CD4-positive, alpha-beta T cell treated with Interleukin-12 subunit alpha and Interleukin-12 subunit beta, for 1 hour (primary cell): ENCODE data around the gene B3GAT1.

Source experiments
- DNase-seq: peaks from one replicate; pipeline ENCODE4 v3.0.0-alpha.2; 2020

The B3GAT1 gene

GRCh38 chr11:134407923-134408322 is 4.1 kb downstream of the B3GAT1 start:
- DNase-seq = no peak

- no peak for DNase-seq
Measured at GRCh38 chr11:134407321-134407828, 4.7 kb downstream of the B3GAT1 start.

- no peak for DNase-seq
Measured at GRCh38 chr11:134406264-134407185, 5.5 kb downstream of the B3GAT1 start.

DNA sequence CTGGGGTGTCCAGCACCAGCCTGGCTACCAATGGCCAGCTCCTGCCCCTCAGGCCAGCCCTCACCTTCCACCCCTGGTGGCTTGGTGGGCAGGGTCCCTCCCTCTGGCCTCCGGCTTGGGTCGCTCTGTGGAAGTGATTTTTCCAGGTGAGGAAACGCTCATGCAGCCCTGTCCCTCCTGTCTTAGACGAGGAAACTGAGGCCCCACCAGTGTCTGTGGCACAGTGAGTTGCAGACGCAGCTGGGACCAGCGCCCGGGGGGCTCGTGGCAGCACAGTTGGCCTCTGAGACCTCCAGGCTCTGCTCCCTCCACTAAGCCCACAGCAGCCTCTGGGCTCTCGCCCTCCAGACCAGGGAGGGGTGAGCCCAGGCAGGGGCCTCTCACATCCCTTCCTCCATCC is 6.2 kb downstream of the B3GAT1 start:
- no peak for DNase-seq

DNA sequence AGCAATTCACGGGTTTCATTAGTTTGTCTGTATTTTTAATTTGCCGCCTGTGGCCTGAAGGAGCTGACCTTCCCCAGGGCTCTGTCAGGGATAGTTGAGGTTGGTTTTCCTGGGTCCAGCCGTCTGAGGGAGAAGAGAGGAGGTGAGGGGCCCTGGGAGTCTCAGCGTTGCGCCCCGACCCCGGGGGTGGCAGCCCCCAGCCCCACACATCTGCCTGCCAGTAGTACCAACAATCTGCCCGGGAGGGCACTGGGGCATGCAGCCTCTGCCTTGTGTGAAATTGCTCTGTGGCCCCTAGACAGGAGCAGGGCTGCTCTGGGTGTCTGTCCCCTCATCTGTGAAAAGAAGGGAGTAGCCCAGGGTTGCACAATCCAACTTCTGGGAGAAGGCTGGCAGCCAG is 6.6 kb downstream of the B3GAT1 start:
- DNase-seq = no peak

- no peak for DNase-seq
Measured at GRCh38 chr11:134404575-134405341, 7.3 kb downstream of the B3GAT1 start.

GRCh38 chr11:134402910-134403309 is 9.1 kb downstream of the B3GAT1 start:
- DNase-seq = no peak

- no peak for DNase-seq
Measured at GRCh38 chr11:134401825-134402809, 9.9 kb downstream of the B3GAT1 start.

GRCh38 chr11:134399996-134400395 is 12.0 kb downstream of the B3GAT1 start:
- DNase-seq = no peak

GRCh38 chr11:134399293-134399654 is 12.8 kb downstream of the B3GAT1 start:
- no peak for DNase-seq

- no peak for DNase-seq
Measured at GRCh38 chr11:134398644-134399292, 13.3 kb downstream of the B3GAT1 start.

DNA sequence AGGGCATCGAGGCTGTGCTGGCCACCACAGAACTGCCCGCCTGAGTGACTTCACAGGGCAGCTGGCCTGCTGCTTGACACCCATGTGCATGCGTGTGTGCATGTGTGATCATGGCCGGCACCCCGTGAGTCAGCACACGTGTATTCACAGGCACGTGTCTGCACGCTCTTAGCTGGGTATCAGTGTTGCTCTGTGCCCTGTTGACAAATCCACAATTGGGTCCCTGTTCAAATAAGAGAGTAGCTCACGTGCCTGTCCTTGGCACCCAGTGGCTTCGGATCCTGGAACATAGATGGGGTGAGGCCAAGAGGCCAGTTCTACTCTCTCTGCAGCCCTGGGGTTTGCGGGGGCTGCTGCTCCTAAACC is 14.0 kb downstream of the B3GAT1 start:
- DNase-seq = no peak

- DNase-seq = no peak
Measured at GRCh38 chr11:134397304-134398078, 14.6 kb downstream of the B3GAT1 start.

DNA sequence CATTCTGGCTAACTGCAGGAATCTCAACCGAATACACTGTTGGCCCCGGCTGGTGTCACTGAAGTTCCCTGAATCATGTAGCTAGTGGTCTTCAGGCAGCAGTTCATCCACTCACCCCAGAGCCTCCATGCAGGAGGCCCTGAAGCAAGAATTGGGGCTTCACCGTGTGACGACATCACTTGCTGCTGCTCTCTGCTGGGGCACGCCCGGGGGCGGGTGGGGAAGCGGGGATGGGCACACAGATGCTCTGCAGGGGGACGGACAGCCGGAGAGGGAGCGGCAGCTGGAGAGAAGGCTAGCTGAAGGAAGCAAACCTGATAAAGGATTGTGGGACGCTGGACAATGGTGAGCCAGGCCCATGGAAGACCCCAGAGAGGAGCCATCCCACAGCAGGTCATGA is 17.0 kb downstream of the B3GAT1 start:
- no peak for DNase-seq

DNA sequence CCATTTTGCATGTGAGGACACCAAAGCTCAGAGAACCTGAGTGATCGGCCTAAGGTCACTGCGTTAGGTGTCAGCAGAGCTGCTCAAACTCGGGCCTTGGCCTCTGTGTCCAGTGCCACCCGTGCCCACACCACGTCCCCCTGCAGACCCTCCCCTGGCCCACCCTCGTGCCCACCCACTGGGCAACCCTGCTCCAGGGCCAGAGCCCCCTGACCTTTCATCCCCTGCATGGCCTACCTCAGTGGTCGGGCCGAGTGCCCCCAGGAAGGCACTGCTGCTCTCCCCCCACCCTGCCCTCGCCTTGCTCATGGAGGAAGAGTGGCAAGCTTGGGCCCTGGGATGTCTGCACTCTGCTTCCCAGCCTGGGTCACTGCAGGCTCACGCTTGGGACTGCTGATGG is 17.7 kb downstream of the B3GAT1 start:
- no peak for DNase-seq

DNA sequence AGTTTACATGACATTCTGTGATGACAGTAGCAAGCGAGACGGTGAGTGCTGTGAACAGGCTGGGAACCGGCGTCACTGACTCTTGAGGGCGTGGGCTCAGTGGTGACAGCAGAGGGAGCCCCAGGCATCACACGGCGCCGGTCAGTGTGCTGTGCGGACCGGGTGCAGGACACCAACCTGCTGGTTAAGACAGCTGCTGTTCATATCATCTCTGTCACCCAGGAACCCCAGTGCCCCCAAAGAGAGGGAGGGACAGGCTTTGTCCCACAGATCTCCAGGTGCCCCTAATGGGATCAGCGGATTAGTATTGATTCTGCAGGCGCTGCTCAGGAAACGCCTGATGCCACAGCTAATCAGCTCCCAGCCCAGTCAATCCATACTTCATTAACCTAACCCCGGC is 18.4 kb downstream of the B3GAT1 start:
- DNase-seq = no peak

GRCh38 chr11:134392953-134393615 is 19.0 kb downstream of the B3GAT1 start:
- no peak for DNase-seq

DNA sequence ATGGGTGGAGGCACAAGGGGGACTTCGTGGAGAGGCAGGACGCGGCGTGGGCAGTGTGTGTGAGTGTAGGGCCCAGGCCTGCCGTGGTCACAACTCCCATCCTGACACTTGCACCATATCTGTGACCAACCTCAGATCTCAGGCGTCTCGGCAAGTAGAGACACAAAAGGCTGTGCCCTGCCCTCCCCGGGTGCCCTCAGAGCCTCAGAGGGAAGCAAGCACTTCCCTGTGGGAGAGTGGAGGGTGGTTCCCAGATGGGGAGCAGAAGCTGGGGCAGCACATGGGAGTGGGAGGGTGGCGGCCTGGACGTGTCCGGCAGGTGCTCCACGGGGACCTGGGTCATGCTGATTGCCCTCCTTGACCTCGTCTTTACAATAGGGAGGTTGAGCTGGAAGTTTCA is 20.4 kb downstream of the B3GAT1 start:
- no peak for DNase-seq

- no peak for DNase-seq
Measured at GRCh38 chr11:134390706-134391569, 21.1 kb downstream of the B3GAT1 start.
